ENCODE data around the gene MB21D2. TPM values are rescaled to one million over a fixed set of nuclear protein-coding genes. Genes with fewer than 3 reads are reported as not detected.

MB21D2 gene
- polyA plus RNA-seq, 1 donor: 17.5 TPM

- no peak for DNase-seq (ENCODE audit: low read depth)
These were observed 84.3 kb downstream of the MB21D2 start for GRCh38 chr3:192833177-192833890.

- no peak for DNase-seq (ENCODE audit: low read depth)
These were observed 85.8 kb downstream of the MB21D2 start for GRCh38 chr3:192831801-192832347.

- no peak for DNase-seq (ENCODE audit: low read depth)
These were observed 86.5 kb downstream of the MB21D2 start for GRCh38 chr3:192831111-192831644.

GRCh38 chr3:192830291-192831110 is 87.2 kb downstream of the MB21D2 start:
- DNase-seq (ENCODE audit: low read depth): no peak

GRCh38 chr3:192827863-192828594 is 89.6 kb downstream of the MB21D2 start:
- DNase-seq (ENCODE audit: low read depth): no peak

GRCh38 chr3:192827208-192827607 is 90.4 kb downstream of the MB21D2 start:
- DNase-seq (ENCODE audit: low read depth): no peak

GRCh38 chr3:192826214-192827006 is 91.2 kb downstream of the MB21D2 start:
- no peak for DNase-seq (ENCODE audit: low read depth)

GRCh38 chr3:192825657-192826200 is 91.9 kb downstream of the MB21D2 start:
- no peak for DNase-seq (ENCODE audit: low read depth)

- DNase-seq (ENCODE audit: low read depth): no peak
These were observed 92.4 kb downstream of the MB21D2 start for GRCh38 chr3:192825216-192825615.

- DNase-seq (ENCODE audit: low read depth): no peak
These were observed 93.3 kb downstream of the MB21D2 start for GRCh38 chr3:192824313-192824712.

- DNase-seq (ENCODE audit: low read depth): no peak
These were observed 96.5 kb downstream of the MB21D2 start for GRCh38 chr3:192821161-192821560.

GRCh38 chr3:192820161-192820560 is 97.5 kb downstream of the MB21D2 start:
- DNase-seq (ENCODE audit: low read depth): no peak

GRCh38 chr3:192819001-192819569 is 98.6 kb downstream of the MB21D2 start:
- DNase-seq (ENCODE audit: low read depth): no peak

- no peak for DNase-seq (ENCODE audit: low read depth)
These were observed 99.5 kb downstream of the MB21D2 start for GRCh38 chr3:192818126-192818525.

GRCh38 chr3:192817506-192817905 is 100.2 kb downstream of the MB21D2 start:
- no peak for DNase-seq (ENCODE audit: low read depth)

GRCh38 chr3:192817053-192817452 is 100.6 kb downstream of the MB21D2 start:
- DNase-seq (ENCODE audit: low read depth): no peak

- DNase-seq (ENCODE audit: low read depth): no peak
These were observed 101.3 kb downstream of the MB21D2 start for GRCh38 chr3:192816351-192816750.

- DNase-seq (ENCODE audit: low read depth): no peak
These were observed 104.8 kb downstream of the MB21D2 start for GRCh38 chr3:192812743-192813383.

GRCh38 chr3:192805711-192806110 is 111.9 kb downstream of the MB21D2 start:
- no peak for DNase-seq (ENCODE audit: low read depth)

GRCh38 chr3:192804502-192804901 is 113.2 kb downstream of the MB21D2 start:
- no peak for DNase-seq (ENCODE audit: low read depth)

All from forelimb muscle (tissue), 1 donor.